Activated naive CD4-positive, alpha-beta T cell treated with anti-CD3 and anti-CD28 coated beads for 36 hours (primary cell): ENCODE results near the gene NUP160. TPM values are rescaled to one million over a fixed set of nuclear protein-coding genes. Genes with fewer than 3 reads are reported as not detected.
A peak's percentile ranks its signal among the peaks of the same experiment; 100 is the strongest.
"Not testable (repeated sequence)": the region's sequence is repeated elsewhere in the genome, so short reads cannot be mapped to it uniquely, and the experiment has no call there.

Source experiments
- CTCF ChIA-PET: fragments of 350-600 bp; sonication (Branson Sonifier 250); formaldehyde crosslinking; loops from one replicate; lab custom pipeline; 2021; ENCODE audit warnings: antibody characterized with exemption; lab: Charles Lee
- DNase-seq: peaks from one replicate; pipeline ENCODE4 v3.0.0-alpha.2; 2020
- H3K27ac Mint-ChIP-seq: one replicate; pipeline ENCODE4 v1.8.0; 2021; ENCODE audit warnings: mild to moderate bottlenecking, mixed read lengths
- H3K27me3 Mint-ChIP-seq: one replicate; pipeline ENCODE4 v1.8.0; 2021; ENCODE audit warnings: low read depth, mixed read lengths
- H3K36me3 Mint-ChIP-seq: one replicate; pipeline ENCODE4 v1.8.0; 2021; ENCODE audit warnings: low read depth, mixed read lengths
- H3K4me1 Mint-ChIP-seq: one replicate; pipeline ENCODE4 v1.8.0; 2021; ENCODE audit warnings: low read depth, mixed read lengths
- H3K4me3 Mint-ChIP-seq: one replicate; pipeline ENCODE4 v1.8.0; 2021; ENCODE audit warnings: mild to moderate bottlenecking, moderate library complexity, mixed read lengths
- H3K9me3 Mint-ChIP-seq: one replicate; pipeline ENCODE4 v1.8.0; 2021; ENCODE audit warnings: mixed read lengths
- intact Hi-C: fragments of 100-400 bp; cut with micrococcal nuclease; formaldehyde crosslinking; loops from one replicate; pipeline ENCODE4 v1.15.1; 2023
- total RNA-seq, 2 experiments: library from RNA; stranded (reverse); gene quantifications; one replicate each; pipeline ENCODE4 v1.2.3, GENCODE V29; 2021

Gene NUP160
- total RNA-seq, 2 experiments from 2014 or later = 64.7 to 64.8 TPM

GRCh38 chr11:47837292-47837691 is 10.9 kb downstream of the NUP160 start:
- intact Hi-C loops = no loop called here
- CTCF ChIA-PET = interaction anchor here (1.6 kb wide), 1 partner anchor 14 kb away, joined by 5 read pairs; no protein-coding TSS in a partner anchor
- no peak overlapping the region for H3K27ac Mint-ChIP-seq
- no peak for DNase-seq
- H3K27me3 Mint-ChIP-seq = no peaks in the 10 kb centered on the region
- H3K4me1 Mint-ChIP-seq = peaks cover 5% of the 10 kb centered on the region
- H3K4me3 Mint-ChIP-seq = no peak overlapping the region
- no peaks in the 10 kb centered on the region for H3K9me3 Mint-ChIP-seq
- peaks cover 38% of the 10 kb centered on the region for H3K36me3 Mint-ChIP-seq

GRCh38 chr11:47830013-47830412 is 18.1 kb downstream of the NUP160 start:
- H3K27ac Mint-ChIP-seq, H3K27me3 Mint-ChIP-seq, H3K4me3 Mint-ChIP-seq, CTCF ChIA-PET, intact Hi-C loops, DNase-seq, H3K9me3 Mint-ChIP-seq: not testable (repeated sequence)
- peaks cover 30% of the 10 kb centered on the region for H3K4me1 Mint-ChIP-seq
- H3K36me3 Mint-ChIP-seq = peaks cover 46% of the 10 kb centered on the region

GRCh38 chr11:47828284-47828683 is 19.9 kb downstream of the NUP160 start:
- H3K36me3 Mint-ChIP-seq = peaks cover 45% of the 10 kb centered on the region
- intact Hi-C loops = no loop called here
- H3K27ac Mint-ChIP-seq = peak overlapping the region; percentile 31
- no peaks in the 10 kb centered on the region for H3K27me3 Mint-ChIP-seq
- H3K9me3 Mint-ChIP-seq = no peaks in the 10 kb centered on the region
- CTCF ChIA-PET = interaction anchor here (0.6 kb wide), 1 partner anchor 60 kb away, joined by 4 read pairs; no protein-coding TSS in a partner anchor
- no peak overlapping the region for H3K4me3 Mint-ChIP-seq
- H3K4me1 Mint-ChIP-seq = peaks cover 30% of the 10 kb centered on the region
- no peak for DNase-seq

GRCh38 chr11:47822664-47823063 is 25.5 kb downstream of the NUP160 start:
- CTCF ChIA-PET = interaction anchor here (0.7 kb wide), 1 partner anchor 75 kb away, joined by 3 read pairs; no protein-coding TSS in a partner anchor
- intact Hi-C loops, H3K4me3 Mint-ChIP-seq, H3K9me3 Mint-ChIP-seq, H3K27me3 Mint-ChIP-seq, DNase-seq, H3K4me1 Mint-ChIP-seq, H3K27ac Mint-ChIP-seq: not testable (repeated sequence)
- peaks cover 45% of the 10 kb centered on the region for H3K36me3 Mint-ChIP-seq

- no peak overlapping the region for H3K4me3 Mint-ChIP-seq
- H3K27me3 Mint-ChIP-seq = no peaks in the 10 kb centered on the region
- CTCF ChIA-PET = no interaction called here
- H3K4me1 Mint-ChIP-seq = no peaks in the 10 kb centered on the region
- no peak for DNase-seq
- no peaks in the 10 kb centered on the region for H3K9me3 Mint-ChIP-seq
- H3K36me3 Mint-ChIP-seq = peaks cover 43% of the 10 kb centered on the region
- H3K27ac Mint-ChIP-seq = no peak overlapping the region
- intact Hi-C loops = no loop called here
These were observed 28.4 kb downstream of the NUP160 start for GRCh38 chr11:47819743-47820142.

- intact Hi-C loops = no loop called here
- Mint-ChIP-seq H3K4me3 (no peak overlapping the region), H3K27me3 (no peaks in the 10 kb centered on the region), H3K36me3 (peaks cover 36% of the 10 kb centered on the region), H3K9me3 (no peaks in the 10 kb centered on the region), H3K4me1 (peaks cover 12% of the 10 kb centered on the region), H3K27ac (no peak overlapping the region)
- CTCF ChIA-PET = no interaction called here
- DNase-seq = no peak
These were observed 47.4 kb downstream of the NUP160 start for GRCh38 chr11:47800759-47801158.

- Mint-ChIP-seq H3K4me1 (peaks cover 12% of the 10 kb centered on the region), H3K27me3 (no peaks in the 10 kb centered on the region), H3K9me3 (no peaks in the 10 kb centered on the region), H3K27ac (peak overlapping the region; percentile 84), H3K36me3 (peaks cover 48% of the 10 kb centered on the region), H3K4me3 (no peak overlapping the region)
- intact Hi-C loops = loop anchor here (1.0 to 5.0 kb wide), 5 partner anchors 30 to 313 kb away; partner anchors contain the start of genes FNBP4 and NUP160
- peak; percentile 80 for DNase-seq
- CTCF ChIA-PET = no interaction called here
These were observed 50.5 kb downstream of the NUP160 start for GRCh38 chr11:47797633-47798032.

GRCh38 chr11:47791774-47792430 is 56.2 kb downstream of the NUP160 start:
- Mint-ChIP-seq H3K4me1 (no peaks in the 10 kb centered on the region), H3K27me3 (no peaks in the 10 kb centered on the region), H3K36me3 (peaks cover 41% of the 10 kb centered on the region), H3K27ac (no peak overlapping the region), H3K9me3 (no peaks in the 10 kb centered on the region), H3K4me3 (no peak overlapping the region)
- intact Hi-C loops = no loop called here
- no peak for DNase-seq
- CTCF ChIA-PET = no interaction called here

DNA sequence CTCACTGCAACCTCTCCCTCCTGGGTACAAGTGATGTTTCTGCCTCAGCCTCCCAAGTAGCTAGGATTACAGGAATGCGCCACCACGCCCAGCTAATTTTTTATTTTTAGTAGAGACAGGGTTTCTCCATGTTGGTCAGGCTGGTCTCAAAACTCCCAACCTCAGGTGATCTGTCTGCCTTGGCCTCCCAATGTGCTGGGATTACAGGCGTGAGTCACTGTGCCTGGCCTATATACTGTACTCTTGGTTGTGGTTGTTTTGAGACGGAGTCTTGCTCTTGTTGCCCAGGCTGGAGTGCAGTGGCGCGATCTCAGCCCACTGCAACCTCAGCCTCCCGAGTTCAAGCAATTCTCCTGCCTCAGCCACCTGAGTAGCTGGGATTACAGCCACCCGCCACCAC is 58.1 kb downstream of the NUP160 start:
- DNase-seq, H3K27ac Mint-ChIP-seq, H3K4me1 Mint-ChIP-seq, H3K9me3 Mint-ChIP-seq, intact Hi-C loops, H3K4me3 Mint-ChIP-seq, H3K27me3 Mint-ChIP-seq: not testable (repeated sequence)
- CTCF ChIA-PET = interaction anchor here (1.2 kb wide), 1 partner anchor 18 kb away, joined by 4 read pairs; no protein-coding TSS in a partner anchor
- H3K36me3 Mint-ChIP-seq = peaks cover 35% of the 10 kb centered on the region

GRCh38 chr11:47788181-47788580 is 60.0 kb downstream of the NUP160 start:
- H3K4me1 Mint-ChIP-seq = no peaks in the 10 kb centered on the region
- H3K9me3 Mint-ChIP-seq = no peaks in the 10 kb centered on the region
- no peak overlapping the region for H3K27ac Mint-ChIP-seq
- H3K36me3 Mint-ChIP-seq = peaks cover 34% of the 10 kb centered on the region
- DNase-seq = no peak
- CTCF ChIA-PET = no interaction called here
- intact Hi-C loops = no loop called here
- no peak overlapping the region for H3K4me3 Mint-ChIP-seq
- no peaks in the 10 kb centered on the region for H3K27me3 Mint-ChIP-seq

- Mint-ChIP-seq H3K4me3 (no peak overlapping the region), H3K36me3 (peaks cover 27% of the 10 kb centered on the region), H3K9me3 (no peaks in the 10 kb centered on the region), H3K27me3 (no peaks in the 10 kb centered on the region), H3K4me1 (no peaks in the 10 kb centered on the region), H3K27ac (no peak overlapping the region)
- CTCF ChIA-PET = interaction anchor here (0.6 to 1.4 kb wide), 2 partner anchors 21 to 29 kb away, joined by 3 read pairs; no protein-coding TSS in a partner anchor
- no peak for DNase-seq
- intact Hi-C loops = no loop called here
These were observed 61.8 kb downstream of the NUP160 start for GRCh38 chr11:47786373-47786772.

- H3K27me3 Mint-ChIP-seq = no peaks in the 10 kb centered on the region
- H3K4me3 Mint-ChIP-seq = no peak overlapping the region
- peak overlapping the region; percentile 36 for H3K27ac Mint-ChIP-seq
- H3K4me1 Mint-ChIP-seq = no peaks in the 10 kb centered on the region
- peaks cover 30% of the 10 kb centered on the region for H3K36me3 Mint-ChIP-seq
- DNase-seq = no peak
- intact Hi-C loops = no loop called here
- no peaks in the 10 kb centered on the region for H3K9me3 Mint-ChIP-seq
- CTCF ChIA-PET = interaction anchor here (1.3 to 1.4 kb wide), 2 partner anchors 10 to 27 kb away, joined by 3 read pairs; no protein-coding TSS in a partner anchor
These were observed 63.3 kb downstream of the NUP160 start for GRCh38 chr11:47784785-47785381.
